ENCODE measurements around the gene GPR18. TPM values are rescaled to one million over a fixed set of nuclear protein-coding genes. Genes with fewer than 3 reads are reported as not detected.

The GPR18 gene
- total RNA-seq, 4 donors from 2014 or later: 1.1 to 2.1 TPM; not detected in 2

DNA sequence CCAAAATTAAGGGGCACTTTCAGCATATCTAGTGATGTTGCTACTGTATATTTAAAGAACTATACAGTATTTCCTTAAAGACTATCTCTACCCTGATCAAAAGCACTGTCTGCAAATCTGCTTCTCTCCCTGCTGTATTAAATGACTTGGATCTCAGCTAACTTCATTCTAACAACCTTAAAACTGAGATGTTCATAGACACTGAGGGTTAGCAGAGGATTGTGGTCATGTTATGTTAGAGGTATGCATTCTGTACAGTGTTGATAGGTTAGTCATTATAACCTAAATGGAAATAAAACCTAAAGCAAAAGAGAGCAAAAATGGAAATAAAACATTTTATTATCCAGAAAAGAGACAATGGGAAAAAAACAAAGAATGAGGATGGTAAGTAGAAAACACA is 39.2 kb upstream of the GPR18 start:
- Histone ChIP-seq H3K27ac (no peak overlapping the region), H3K4me3 (no peak overlapping the region), H3K4me1 (no peaks in the 10 kb centered on the region), H3K27me3 (no peaks in the 10 kb centered on the region), H3K9me3 (no peaks in the 10 kb centered on the region), H3K36me3 (no peaks in the 10 kb centered on the region)
- no peak for DNase-seq
- intact Hi-C loops (cut with DNase I; ENCODE audit: low total_unique reads): no loop called here
- TF ChIP-seq, protein P1, sequence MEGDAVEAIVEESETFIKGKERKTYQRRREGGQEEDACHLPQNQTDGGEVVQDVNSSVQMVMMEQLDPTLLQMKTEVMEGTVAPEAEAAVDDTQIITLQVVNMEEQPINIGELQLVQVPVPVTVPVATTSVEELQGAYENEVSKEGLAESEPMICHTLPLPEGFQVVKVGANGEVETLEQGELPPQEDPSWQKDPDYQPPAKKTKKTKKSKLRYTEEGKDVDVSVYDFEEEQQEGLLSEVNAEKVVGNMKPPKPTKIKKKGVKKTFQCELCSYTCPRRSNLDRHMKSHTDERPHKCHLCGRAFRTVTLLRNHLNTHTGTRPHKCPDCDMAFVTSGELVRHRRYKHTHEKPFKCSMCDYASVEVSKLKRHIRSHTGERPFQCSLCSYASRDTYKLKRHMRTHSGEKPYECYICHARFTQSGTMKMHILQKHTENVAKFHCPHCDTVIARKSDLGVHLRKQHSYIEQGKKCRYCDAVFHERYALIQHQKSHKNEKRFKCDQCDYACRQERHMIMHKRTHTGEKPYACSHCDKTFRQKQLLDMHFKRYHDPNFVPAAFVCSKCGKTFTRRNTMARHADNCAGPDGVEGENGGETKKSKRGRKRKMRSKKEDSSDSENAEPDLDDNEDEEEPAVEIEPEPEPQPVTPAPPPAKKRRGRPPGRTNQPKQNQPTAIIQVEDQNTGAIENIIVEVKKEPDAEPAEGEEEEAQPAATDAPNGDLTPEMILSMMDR (IDR thresholded peaks at IDR 0.05): no peak
- TF ChIP-seq POLR2A (IDR thresholded peaks at IDR 0.05): no peak

DNA sequence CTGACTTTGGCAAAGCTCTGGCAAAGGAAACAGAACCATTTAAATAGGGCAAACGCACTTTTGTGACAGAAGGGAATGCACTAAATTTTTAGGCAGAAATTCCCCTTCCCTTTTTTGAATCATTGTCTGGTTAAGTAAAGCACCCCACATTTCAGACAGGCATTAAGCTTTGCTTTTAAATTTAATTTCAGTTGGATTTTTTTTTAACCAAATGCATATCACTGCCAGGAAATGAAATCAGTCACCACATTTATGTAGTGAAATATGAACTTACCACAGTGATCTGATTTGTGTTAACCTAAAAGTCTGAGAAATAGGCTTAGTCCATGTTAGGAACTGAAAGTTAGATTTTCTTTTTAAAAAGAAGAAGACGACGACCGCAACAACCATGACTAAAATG is 38.2 kb upstream of the GPR18 start:
- H3K36me3 ChIP-seq: no peaks in the 10 kb centered on the region
- TF ChIP-seq, protein P1 (IDR thresholded peaks at IDR 0.05): no peak
- no peak for TF ChIP-seq POLR2A (IDR thresholded peaks at IDR 0.05)
- intact Hi-C loops (cut with DNase I; ENCODE audit: low total_unique reads): no loop called here
- H3K4me1 ChIP-seq: no peaks in the 10 kb centered on the region
- H3K4me3 ChIP-seq: no peak overlapping the region
- DNase-seq: no peak
- H3K27ac ChIP-seq: no peak overlapping the region
- no peaks in the 10 kb centered on the region for H3K9me3 ChIP-seq
- H3K27me3 ChIP-seq: no peaks in the 10 kb centered on the region

DNA sequence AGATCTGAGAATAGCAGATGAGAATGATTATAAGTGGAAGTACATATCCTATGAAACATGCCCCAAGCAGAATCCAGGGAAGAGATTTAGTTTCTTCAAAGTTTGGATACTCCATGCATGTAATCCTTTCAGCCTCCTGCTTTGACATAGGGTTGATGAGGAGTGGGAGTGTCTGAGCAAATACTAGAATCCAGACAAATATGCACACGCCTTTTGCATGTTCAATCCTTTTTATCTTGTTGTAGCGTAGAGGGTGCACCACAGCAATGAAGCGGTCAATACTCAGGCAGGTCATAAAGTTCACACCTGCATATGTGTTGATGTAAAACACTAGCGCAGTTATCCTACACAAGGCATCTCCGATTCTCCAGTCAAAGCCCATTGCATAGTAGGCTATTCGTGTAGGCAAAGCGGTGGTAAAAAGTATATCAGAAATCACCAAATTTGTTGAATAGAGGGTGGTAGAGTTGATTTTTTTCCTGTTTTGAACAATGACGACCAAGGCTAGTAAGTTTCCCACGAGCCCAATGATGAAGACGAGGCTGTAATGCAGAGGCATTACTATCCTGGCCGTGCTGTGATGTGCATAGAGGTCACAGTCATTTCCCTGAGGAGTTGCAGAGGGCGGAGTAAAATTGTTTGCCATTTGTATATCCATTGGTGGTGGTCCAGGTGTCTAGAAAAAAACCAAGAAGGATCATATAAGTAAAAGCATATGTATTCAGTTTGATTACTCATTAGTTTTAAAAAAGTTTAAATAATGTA is 37.5 kb upstream of the GPR18 start:
- H3K4me3 ChIP-seq: no peak overlapping the region
- no peaks in the 10 kb centered on the region for H3K27me3 ChIP-seq
- no peaks in the 10 kb centered on the region for H3K4me1 ChIP-seq
- no peaks in the 10 kb centered on the region for H3K9me3 ChIP-seq
- no peaks in the 10 kb centered on the region for H3K36me3 ChIP-seq
- TF ChIP-seq, protein P1 (IDR thresholded peaks at IDR 0.05): no peak
- no peak for TF ChIP-seq POLR2A (IDR thresholded peaks at IDR 0.05)
- DNase-seq: no peak
- no peak overlapping the region for H3K27ac ChIP-seq
- intact Hi-C loops (cut with DNase I; ENCODE audit: low total_unique reads): no loop called here

DNA sequence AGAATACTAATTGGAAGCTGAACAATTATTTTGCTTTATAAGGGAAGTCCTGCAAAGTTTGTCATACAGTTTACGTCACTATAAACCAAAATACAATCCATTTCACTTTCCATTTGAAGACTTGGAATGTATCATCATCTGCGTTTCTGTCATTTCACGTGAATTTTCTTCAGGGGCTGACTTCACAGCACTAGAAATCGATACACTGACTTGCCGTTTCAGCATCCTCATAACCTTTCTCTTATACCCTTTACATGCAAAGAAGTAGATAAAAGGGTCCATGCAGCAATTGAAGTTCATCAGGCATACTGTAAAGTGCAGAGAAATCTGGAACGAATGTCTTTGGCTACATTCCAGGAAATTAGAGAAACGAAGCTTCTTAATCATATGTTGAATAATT is 36.8 kb upstream of the GPR18 start:
- DNase-seq: no peak
- no peak overlapping the region for H3K4me3 ChIP-seq
- H3K36me3 ChIP-seq: no peaks in the 10 kb centered on the region
- intact Hi-C loops (cut with DNase I; ENCODE audit: low total_unique reads): no loop called here
- no peaks in the 10 kb centered on the region for H3K27me3 ChIP-seq
- H3K9me3 ChIP-seq: no peaks in the 10 kb centered on the region
- no peaks in the 10 kb centered on the region for H3K4me1 ChIP-seq
- H3K27ac ChIP-seq: no peak overlapping the region
- no peak for TF ChIP-seq POLR2A (IDR thresholded peaks at IDR 0.05)

DNA sequence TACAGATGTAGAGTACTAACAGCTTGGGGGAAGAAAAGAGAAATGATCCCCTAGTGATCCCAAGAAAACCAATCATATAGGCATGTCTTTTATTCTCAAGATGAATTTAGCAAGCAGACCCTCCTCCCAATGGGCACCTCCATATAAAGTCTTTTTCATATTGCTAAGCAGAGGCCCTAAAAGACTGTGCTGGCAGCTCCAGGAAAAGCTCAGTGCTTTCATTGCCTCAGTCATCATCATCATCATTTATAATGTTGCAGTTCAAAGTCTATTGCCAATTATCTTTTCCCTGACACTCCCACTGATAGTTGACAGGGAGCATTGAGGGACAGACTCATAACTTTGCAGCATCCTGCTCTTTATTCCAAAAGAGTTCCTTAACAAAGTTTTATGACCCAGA is 36.0 kb upstream of the GPR18 start:
- TF ChIP-seq, protein P1 (IDR thresholded peaks at IDR 0.05): no peak
- TF ChIP-seq POLR2A (IDR thresholded peaks at IDR 0.05): no peak
- H3K27ac ChIP-seq: no peak overlapping the region
- intact Hi-C loops (cut with DNase I; ENCODE audit: low total_unique reads): no loop called here
- no peaks in the 10 kb centered on the region for H3K27me3 ChIP-seq
- DNase-seq: no peak
- no peaks in the 10 kb centered on the region for H3K36me3 ChIP-seq
- no peaks in the 10 kb centered on the region for H3K4me1 ChIP-seq
- H3K4me3 ChIP-seq: no peak overlapping the region
- no peaks in the 10 kb centered on the region for H3K9me3 ChIP-seq

All from uterus (tissue), 4 donors.